Astrocyte of the spinal cord (primary cell): ENCODE measurements around the gene NPEPL1.

Source experiments
- DNase-seq: peaks from one replicate; pipeline ENCODE4 v3.0.0; 2011; ENCODE audit warnings: low read depth, low spot score
- H3K4me3 ChIP-seq: 2 replicates; pipeline ENCODE4 v1.5.1; 2011; ENCODE audit warnings: low read depth, mild to moderate bottlenecking, low read length, moderate library complexity
- CTCF ChIP-seq: IDR thresholded peaks from 2 replicates; pipeline ENCODE4 v1.5.1; 2012; ENCODE audit warnings: low read depth, mild to moderate bottlenecking, low read length, inconsistent platforms
- in situ Hi-C: cut with HindIII; loops from 2 replicates; pipeline ENCODE4 v1.10.0; 2017; ENCODE audit warnings: low sequenced_read_pairs

NPEPL1 gene

GRCh38 chr20:58744836-58745235 lies 52.2 kb downstream of the NPEPL1 start:
- no peak overlapping the region for H3K4me3 ChIP-seq
- in situ Hi-C loops = no loop called here
- DNase-seq = no peak
- no peak for TF ChIP-seq CTCF

GRCh38 chr20:58745391-58745790 lies 52.8 kb downstream of the NPEPL1 start:
- H3K4me3 ChIP-seq = no peak overlapping the region
- no peak for DNase-seq
- in situ Hi-C loops = no loop called here
- TF ChIP-seq CTCF = no peak

GRCh38 chr20:58746620-58747019 lies 54.0 kb downstream of the NPEPL1 start:
- no peak overlapping the region for H3K4me3 ChIP-seq
- peak; percentile 6 for DNase-seq
- in situ Hi-C loops = no loop called here
- no peak for TF ChIP-seq CTCF

- no peak for DNase-seq
- TF ChIP-seq CTCF = no peak
- H3K4me3 ChIP-seq = no peak overlapping the region
- in situ Hi-C loops = no loop called here
Observed at GRCh38 chr20:58747211-58747610, 54.6 kb downstream of the NPEPL1 start.

GRCh38 chr20:58748618-58749017 lies 56.0 kb downstream of the NPEPL1 start:
- DNase-seq = no peak
- TF ChIP-seq CTCF = no peak
- in situ Hi-C loops = no loop called here
- H3K4me3 ChIP-seq = no peak overlapping the region

- H3K4me3 ChIP-seq = no peak overlapping the region
- TF ChIP-seq CTCF = no peak
- no peak for DNase-seq
- in situ Hi-C loops = no loop called here
Observed at GRCh38 chr20:58749098-58749769, 56.6 kb downstream of the NPEPL1 start.
